Epithelial cell of esophagus (primary cell): ENCODE data around the gene LRIG1.
A peak's percentile ranks its signal among the peaks of the same experiment; 100 is the strongest.

Experiments used
- DNase-seq: peaks from one replicate; pipeline ENCODE4 v3.0.0; 2010; ENCODE audit warnings: low read depth
- H3K4me3 ChIP-seq: 2 replicates; pipeline ENCODE4 v1.5.1; 2011; ENCODE audit warnings: mild to moderate bottlenecking, low read length, control low read depth
- TF ChIP-seq, protein P1 (sequence below): IDR thresholded peaks from 2 replicates; pipeline ENCODE4 v1.5.1; 2011; ENCODE audit warnings: low read depth, mild to moderate bottlenecking, low read length, control low read depth, inconsistent platforms; ENCODE audit not compliant: insufficient read depth; ENCODE audit errors: missing control alignments

Gene LRIG1

DNA sequence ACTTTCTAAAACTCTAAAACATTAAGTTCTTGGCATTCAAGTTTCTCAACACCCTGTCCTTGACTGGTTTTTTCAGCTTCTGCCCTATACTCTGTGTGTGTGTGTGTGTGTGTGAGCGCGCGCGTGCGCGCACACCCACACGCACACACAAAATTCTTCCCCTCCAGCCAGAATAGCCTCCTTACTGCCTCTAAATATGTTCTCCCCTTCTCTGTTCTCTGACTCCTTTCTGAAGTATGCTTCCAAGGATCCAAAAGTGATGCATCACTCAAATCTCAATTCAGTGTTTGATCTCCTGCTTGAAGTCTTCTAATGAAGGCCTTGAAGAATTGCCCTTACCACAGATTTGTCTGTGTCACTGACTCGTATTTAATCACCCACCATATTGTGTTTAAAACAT is 150.2 kb downstream of the LRIG1 start:
- H3K4me3 ChIP-seq: no peak overlapping the region
- no peak for DNase-seq
- TF ChIP-seq, protein P1, sequence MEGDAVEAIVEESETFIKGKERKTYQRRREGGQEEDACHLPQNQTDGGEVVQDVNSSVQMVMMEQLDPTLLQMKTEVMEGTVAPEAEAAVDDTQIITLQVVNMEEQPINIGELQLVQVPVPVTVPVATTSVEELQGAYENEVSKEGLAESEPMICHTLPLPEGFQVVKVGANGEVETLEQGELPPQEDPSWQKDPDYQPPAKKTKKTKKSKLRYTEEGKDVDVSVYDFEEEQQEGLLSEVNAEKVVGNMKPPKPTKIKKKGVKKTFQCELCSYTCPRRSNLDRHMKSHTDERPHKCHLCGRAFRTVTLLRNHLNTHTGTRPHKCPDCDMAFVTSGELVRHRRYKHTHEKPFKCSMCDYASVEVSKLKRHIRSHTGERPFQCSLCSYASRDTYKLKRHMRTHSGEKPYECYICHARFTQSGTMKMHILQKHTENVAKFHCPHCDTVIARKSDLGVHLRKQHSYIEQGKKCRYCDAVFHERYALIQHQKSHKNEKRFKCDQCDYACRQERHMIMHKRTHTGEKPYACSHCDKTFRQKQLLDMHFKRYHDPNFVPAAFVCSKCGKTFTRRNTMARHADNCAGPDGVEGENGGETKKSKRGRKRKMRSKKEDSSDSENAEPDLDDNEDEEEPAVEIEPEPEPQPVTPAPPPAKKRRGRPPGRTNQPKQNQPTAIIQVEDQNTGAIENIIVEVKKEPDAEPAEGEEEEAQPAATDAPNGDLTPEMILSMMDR: no peak

DNA sequence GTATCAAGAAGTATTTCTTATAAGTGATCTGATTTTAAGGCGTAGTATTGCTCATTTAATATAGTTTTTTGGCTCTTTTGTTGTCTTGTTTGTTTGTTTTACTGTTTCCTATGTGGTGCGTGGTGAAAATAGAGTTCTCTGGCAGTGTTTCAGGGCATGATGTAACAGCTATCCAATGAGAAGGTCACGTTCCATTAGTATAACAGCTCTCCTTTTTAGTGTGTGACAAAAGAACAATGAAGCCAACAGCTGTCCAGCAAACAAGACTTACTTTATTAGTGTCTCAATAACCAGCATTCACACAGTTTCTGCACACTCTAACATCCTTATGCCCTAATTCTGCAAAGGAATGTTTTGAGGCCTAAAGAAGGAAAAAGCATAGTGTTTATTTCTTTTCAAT is 152.1 kb downstream of the LRIG1 start:
- DNase-seq: no peak
- H3K4me3 ChIP-seq: no peak overlapping the region
- TF ChIP-seq, protein P1: no peak

DNA sequence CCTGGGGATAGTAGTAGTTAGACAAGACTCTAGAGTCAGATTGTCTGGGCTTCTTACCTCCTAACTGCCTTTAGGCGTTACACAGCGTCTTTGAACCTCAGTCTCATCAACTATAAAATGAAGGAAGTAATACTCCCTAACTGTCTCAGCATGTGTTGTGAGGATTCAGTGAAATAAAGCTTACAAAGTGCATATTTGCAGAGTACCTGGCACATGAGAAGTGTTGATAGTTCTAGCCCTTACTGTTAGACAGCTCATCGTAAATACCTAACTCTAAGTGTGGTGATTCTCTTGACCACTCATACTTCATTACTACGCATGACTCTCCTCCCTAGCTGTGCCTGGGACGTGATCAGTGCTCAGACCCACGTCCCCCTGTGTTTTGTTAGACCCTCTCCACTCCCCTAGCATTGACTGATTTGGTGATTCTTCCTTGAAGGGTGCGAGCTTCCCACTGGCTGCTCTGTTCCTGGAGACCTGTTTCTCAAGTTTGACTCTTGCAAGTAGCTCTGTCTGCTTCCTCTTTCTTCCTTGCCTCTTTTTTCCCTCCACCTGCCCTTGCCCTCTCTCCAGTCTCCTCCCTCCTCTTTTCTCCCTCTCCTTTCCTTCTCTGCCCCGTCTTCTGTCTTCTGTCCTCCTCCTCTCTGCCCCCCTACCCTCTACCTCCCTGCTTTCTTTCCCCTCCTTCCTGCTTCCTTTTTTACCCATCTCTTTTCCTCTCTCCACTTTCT is 155.8 kb downstream of the LRIG1 start:
- TF ChIP-seq, protein P1: no peak
- no peak for DNase-seq
- no peak overlapping the region for H3K4me3 ChIP-seq

DNA sequence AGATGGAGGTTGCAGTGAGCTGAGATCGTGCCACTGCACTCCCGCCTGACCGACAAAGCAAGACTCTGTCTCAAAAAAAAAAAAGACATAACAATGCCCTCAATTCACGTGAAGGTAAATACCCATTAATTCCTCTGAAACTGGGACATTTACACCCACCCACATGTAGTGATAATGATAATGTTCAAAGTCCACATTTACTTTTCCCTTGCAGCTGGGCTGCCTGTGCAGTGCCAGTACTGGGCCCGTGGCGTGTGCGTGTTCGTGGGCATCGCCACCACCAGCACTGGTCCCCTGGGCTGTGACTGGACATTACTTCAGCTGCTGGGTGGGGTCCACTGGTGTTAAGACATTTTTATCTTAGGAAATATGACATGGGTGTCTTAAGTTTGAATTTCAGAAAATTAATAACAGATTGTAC is 156.4 kb downstream of the LRIG1 start:
- no peak overlapping the region for H3K4me3 ChIP-seq
- TF ChIP-seq, protein P1: no peak
- DNase-seq: no peak

DNA sequence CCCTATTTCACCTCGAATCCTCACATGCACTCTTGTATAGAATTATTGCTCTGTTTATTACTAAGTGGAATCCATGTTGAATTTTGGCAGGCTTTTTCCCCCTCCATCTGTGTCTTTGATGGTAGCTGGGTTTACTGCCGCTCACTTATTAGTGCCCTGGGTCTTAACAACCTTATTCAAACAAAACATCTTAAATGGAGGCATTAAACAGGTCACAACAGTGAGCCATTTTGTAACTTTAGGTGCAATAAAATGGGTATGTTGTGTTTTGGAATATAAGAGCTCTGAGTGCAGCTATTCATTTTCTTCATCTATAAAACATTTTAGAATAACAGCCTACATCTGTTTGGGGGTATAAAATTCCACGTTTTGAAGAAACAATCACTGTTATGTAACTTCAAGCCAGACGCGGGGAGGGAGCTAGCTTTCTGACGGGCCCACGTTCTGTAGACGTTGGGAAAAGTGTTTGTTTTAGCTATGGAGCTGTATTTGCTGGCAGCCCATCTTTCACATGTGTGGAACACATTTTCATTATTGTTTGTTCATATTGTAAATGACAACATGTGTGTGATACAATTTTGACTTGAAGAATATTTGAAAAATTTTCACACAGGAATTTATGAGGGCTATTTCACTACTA is 158.0 kb downstream of the LRIG1 start:
- TF ChIP-seq, protein P1: no peak
- DNase-seq: no peak
- no peak overlapping the region for H3K4me3 ChIP-seq

DNA sequence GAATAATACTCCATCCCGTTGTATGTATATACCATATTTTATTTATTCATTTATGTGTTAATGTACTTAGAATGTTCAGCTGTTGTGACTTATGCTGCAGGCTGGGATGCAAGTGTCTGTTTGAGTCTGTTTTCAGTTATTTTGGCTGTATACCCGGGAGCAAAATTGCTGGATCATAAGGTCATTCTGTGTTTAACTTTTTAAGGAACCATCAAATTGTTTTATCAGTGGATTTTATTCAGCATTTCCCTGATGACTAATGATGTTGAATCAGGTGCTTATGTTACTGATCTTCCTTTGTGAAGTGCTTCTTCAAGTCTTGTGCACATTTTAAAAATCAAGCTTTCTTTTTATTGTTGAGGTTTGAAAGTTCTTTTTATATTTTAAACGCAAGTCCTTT is 161.9 kb downstream of the LRIG1 start:
- DNase-seq: peak; percentile 24

More for the DNA sequence above, 161.9 kb downstream of the LRIG1 start:
- no peak overlapping the region for H3K4me3 ChIP-seq
- TF ChIP-seq, protein P1: no peak
